NB4 (cell line): ENCODE data around the gene NCAM2.
"Not testable (repeated sequence)": the region's sequence is repeated elsewhere in the genome, so short reads cannot be mapped to it uniquely, and the experiment has no call there.

Experiments
- MYC ChIP-seq: IDR thresholded peaks from 2 replicates; pipeline ENCODE4 v1.6.1; 2011; ENCODE audit warnings: low read depth, low read length
- POLR2A ChIP-seq: IDR thresholded peaks from 2 replicates; pipeline ENCODE4 v1.6.1; 2011; ENCODE audit warnings: mild to moderate bottlenecking; ENCODE audit not compliant: insufficient read length; ENCODE audit errors: extremely low read depth
- TF ChIP-seq, protein P1 (sequence below): IDR thresholded peaks from one replicate; pipeline ENCODE4 v1.5.1; 2012; ENCODE audit warnings: low read depth, low read length
- TF ChIP-seq, protein P2 (sequence below): IDR thresholded peaks from 2 replicates; pipeline ENCODE4 v1.6.1; 2011; ENCODE audit warnings: low read depth, low read length

DNA sequence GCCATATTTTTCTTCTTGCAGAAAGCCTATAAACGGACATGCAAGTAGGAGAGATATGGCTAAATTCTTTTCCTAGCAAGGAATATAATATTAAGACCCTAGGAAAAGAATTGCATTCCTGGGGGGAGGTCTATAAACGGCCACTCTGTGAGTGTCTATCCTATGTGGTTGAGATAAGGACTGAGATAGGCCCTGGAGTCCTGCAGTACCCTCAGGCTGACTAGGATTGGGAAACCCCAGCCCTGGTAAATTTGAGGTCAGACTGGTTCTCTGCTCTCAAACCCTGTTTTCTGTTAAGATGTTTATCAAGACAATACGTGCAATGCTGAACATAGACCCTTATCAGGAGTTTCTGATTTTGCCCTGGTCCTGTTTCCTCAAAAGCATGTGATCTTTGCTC, 404.0 kb downstream of the NCAM2 start:
- TF ChIP-seq, protein P1, sequence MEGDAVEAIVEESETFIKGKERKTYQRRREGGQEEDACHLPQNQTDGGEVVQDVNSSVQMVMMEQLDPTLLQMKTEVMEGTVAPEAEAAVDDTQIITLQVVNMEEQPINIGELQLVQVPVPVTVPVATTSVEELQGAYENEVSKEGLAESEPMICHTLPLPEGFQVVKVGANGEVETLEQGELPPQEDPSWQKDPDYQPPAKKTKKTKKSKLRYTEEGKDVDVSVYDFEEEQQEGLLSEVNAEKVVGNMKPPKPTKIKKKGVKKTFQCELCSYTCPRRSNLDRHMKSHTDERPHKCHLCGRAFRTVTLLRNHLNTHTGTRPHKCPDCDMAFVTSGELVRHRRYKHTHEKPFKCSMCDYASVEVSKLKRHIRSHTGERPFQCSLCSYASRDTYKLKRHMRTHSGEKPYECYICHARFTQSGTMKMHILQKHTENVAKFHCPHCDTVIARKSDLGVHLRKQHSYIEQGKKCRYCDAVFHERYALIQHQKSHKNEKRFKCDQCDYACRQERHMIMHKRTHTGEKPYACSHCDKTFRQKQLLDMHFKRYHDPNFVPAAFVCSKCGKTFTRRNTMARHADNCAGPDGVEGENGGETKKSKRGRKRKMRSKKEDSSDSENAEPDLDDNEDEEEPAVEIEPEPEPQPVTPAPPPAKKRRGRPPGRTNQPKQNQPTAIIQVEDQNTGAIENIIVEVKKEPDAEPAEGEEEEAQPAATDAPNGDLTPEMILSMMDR = not testable (repeated sequence)
- not testable (repeated sequence) for TF ChIP-seq POLR2A, MYC
- TF ChIP-seq, protein P2, sequence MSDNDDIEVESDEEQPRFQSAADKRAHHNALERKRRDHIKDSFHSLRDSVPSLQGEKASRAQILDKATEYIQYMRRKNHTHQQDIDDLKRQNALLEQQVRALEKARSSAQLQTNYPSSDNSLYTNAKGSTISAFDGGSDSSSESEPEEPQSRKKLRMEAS = not testable (repeated sequence)
